Upper lobe of right lung (tissue), 1 donor: ENCODE data around the gene FBRSL1. TPM values are rescaled to one million over a fixed set of nuclear protein-coding genes. Genes with fewer than 3 reads are reported as not detected.
"Not testable (repeated sequence)": the region's sequence is repeated elsewhere in the genome, so short reads cannot be mapped to it uniquely, and the experiment has no call there.

Experiments used
- ATAC-seq: fragments of 200-7000 bp; cut with Tn5 transposase; one replicate; pipeline ENCODE4 v1.9.1; 2020; ENCODE audit warnings: mild to moderate bottlenecking, moderate library complexity
- DNase-seq: peaks from one replicate; pipeline ENCODE4 v3.0.0-alpha.2; 2020
- H3K27ac ChIP-seq: fragments of 200-600 bp; one replicate; pipeline ENCODE4 v1.8.0; 2022
- H3K27me3 ChIP-seq: fragments of 200-600 bp; one replicate; pipeline ENCODE4 v1.8.0; 2022; ENCODE audit warnings: mild to moderate bottlenecking
- H3K36me3 ChIP-seq: fragments of 200-600 bp; one replicate; pipeline ENCODE4 v1.8.0; 2022
- H3K4me1 ChIP-seq: fragments of 200-600 bp; one replicate; pipeline ENCODE4 v1.8.0; 2022
- H3K4me3 ChIP-seq: fragments of 200-600 bp; one replicate; pipeline ENCODE4 v1.8.0; 2022; ENCODE audit warnings: mild to moderate bottlenecking
- H3K9me3 ChIP-seq: fragments of 200-600 bp; one replicate; pipeline ENCODE4 v1.8.0; 2022
- intact Hi-C: fragments of 100-400 bp; cut with DNase I; formaldehyde crosslinking; loops from one replicate; pipeline ENCODE4 v1.11.0; 2022
- long read RNA-seq: library from polyadenylated mRNA; unstranded; transcript quantifications from one replicate; pipeline ENCODE4 v2.0.0, GENCODE V29; 2021
- total RNA-seq: library from RNA; stranded (reverse); fragmentation: NEBNext Ultra II Directional; extraction: Animal tissue kit (Norgen Biotek cat#: 25700); gene quantifications from one replicate; pipeline ENCODE4 v1.2.1, GENCODE V29; 2021
- TF ChIP-seq, protein P1 (sequence below): fragments of 200-600 bp; IDR thresholded peaks from one replicate; pipeline ENCODE4 v1.8.0; 2022; ENCODE audit warnings: antibody characterized with exemption
- donor health status: DM: no; HTN: yes; CAD: no; lungs with severe emphysema.

Gene FBRSL1
- 49.5 TPM for total RNA-seq
- long read RNA-seq, partial matches to known transcripts = 31 of 67 reads
- long read RNA-seq, other reads (novel, unspliced or antisense) = 36 of 67 reads

DNA sequence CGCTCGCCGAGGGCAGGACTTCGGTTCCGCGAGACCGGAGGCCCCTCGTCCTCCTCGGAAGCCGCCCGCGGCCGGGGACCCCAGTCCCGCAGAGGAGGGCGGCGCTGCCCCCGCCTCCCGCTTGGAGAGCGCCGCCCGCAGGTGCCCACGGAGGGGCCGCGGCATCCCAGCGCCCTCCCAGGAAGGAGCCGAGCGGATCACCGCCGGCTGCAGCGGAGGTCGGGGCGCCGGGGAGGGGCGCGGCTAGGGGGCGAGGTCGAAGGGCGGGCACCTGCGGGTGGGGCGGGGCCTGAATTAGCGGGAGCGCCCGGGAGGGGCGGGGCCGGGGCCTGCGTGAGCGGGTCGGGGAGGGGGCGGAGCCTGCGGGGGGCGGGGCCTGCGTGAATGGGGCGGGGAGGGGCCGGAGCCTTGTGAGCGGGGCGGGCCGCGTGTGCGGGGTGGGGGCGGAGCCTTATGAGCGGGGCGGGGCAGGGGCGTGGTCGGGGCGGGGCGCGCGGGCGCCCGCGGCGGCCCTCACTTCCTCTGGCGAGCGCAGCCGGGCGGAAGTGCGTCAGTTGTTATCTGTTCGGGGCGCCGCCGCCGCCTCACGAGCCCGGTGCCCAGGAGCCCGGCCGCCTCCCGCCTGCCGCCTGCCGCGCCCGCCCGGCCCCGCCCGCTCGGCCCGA is at the start of gene FBRSL1:
Gene FBRSL1, plus strand, starts transcription at position 550 of the 665 bp plus-strand sequence.
- Histone ChIP-seq H3K4me3 (peak within 1 kb of the TSS; percentile 77), H3K27ac (peak within 1 kb of the TSS; percentile 80), H3K36me3 (no peaks in the 10 kb centered on the region), H3K9me3 (no peaks in the 10 kb centered on the region), H3K4me1 (peaks cover 47% of the 10 kb centered on the region), H3K27me3 (no peaks in the 10 kb centered on the region)
- intact Hi-C loops = no loop called here
- DNase-seq = peak; percentile 94
- TF ChIP-seq, protein P1, sequence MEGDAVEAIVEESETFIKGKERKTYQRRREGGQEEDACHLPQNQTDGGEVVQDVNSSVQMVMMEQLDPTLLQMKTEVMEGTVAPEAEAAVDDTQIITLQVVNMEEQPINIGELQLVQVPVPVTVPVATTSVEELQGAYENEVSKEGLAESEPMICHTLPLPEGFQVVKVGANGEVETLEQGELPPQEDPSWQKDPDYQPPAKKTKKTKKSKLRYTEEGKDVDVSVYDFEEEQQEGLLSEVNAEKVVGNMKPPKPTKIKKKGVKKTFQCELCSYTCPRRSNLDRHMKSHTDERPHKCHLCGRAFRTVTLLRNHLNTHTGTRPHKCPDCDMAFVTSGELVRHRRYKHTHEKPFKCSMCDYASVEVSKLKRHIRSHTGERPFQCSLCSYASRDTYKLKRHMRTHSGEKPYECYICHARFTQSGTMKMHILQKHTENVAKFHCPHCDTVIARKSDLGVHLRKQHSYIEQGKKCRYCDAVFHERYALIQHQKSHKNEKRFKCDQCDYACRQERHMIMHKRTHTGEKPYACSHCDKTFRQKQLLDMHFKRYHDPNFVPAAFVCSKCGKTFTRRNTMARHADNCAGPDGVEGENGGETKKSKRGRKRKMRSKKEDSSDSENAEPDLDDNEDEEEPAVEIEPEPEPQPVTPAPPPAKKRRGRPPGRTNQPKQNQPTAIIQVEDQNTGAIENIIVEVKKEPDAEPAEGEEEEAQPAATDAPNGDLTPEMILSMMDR = no peak
- ATAC-seq = peak; percentile 93

DNA sequence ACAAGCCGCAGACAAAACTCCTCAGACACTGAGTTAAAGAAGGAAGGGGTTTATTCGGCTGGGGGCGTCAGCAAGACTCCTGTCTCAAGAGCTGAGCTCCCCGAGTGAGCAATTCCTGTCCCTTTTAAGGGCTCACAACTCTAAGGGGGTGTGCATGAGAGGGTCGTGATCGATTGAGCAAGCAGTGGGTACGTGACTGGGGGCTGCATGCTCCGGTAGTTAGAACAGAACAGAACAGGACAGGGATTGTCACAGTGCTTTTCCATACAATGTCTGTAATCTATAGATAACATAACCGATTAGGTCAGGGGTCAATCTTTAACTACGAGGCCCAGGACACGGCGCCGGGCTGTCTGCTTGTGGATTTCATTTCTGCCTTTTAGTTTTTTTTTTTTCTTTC is 49.5 kb upstream of the FBRSL1 start:
- H3K9me3 ChIP-seq, H3K27ac ChIP-seq, H3K4me1 ChIP-seq, DNase-seq, H3K4me3 ChIP-seq, H3K27me3 ChIP-seq, H3K36me3 ChIP-seq, intact Hi-C loops, ATAC-seq: not testable (repeated sequence)

DNA sequence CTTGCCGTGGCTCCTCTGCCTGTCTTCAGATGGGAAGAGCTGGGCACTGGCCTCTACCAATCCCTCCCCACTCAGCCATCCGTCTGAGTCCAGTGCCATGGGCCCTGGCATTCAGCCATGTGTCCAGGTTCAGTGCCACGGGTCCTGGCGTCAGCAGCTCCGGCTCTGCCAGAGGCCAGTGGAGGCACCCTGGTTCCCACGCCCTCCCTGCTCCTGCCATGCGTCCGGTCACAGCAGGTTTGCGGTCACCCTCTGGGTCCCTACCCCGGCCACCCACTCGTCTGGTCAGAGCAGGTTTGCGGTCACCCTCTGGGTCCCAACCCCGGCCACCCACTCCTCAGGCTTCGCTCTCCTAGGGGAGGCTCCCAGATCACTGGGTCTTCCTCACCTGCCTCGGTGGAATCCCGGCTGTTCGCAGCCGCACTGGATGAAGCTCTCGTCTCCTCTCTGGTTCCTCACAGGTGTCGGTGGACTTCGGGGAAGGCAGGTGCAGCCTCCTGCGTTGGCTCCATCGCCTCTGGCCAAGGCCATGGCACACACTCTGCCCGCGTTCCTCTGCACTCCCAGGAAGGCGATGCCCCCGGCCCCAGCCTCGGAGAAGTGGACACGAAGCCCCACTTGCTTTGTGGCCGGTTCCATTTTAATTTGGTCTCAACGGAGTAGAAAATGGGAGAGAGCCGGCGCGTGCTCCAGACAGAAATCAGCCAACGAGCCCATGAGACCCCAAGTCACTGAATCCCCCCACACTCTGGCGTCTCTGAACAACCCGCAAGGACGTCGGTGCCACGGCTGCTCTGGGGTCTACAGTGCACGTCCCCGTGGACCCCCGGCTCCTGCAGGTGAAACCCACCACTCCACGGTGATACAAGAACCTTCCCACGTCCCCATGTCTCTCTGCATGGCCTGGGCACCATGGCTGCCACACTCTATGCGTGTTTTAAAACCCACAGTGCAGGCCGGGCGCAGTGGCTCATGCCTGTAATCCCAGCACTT is 47.8 kb upstream of the FBRSL1 start:
- no peak overlapping the region for H3K4me3 ChIP-seq
- H3K4me1 ChIP-seq = peaks cover 7% of the 10 kb centered on the region
- H3K9me3 ChIP-seq = no peaks in the 10 kb centered on the region
- TF ChIP-seq, protein P1 = no peak
- no peak for DNase-seq
- H3K36me3 ChIP-seq = no peaks in the 10 kb centered on the region
- intact Hi-C loops = no loop called here
- no peak overlapping the region for H3K27ac ChIP-seq
- no peaks in the 10 kb centered on the region for H3K27me3 ChIP-seq
- no peak for ATAC-seq

DNA sequence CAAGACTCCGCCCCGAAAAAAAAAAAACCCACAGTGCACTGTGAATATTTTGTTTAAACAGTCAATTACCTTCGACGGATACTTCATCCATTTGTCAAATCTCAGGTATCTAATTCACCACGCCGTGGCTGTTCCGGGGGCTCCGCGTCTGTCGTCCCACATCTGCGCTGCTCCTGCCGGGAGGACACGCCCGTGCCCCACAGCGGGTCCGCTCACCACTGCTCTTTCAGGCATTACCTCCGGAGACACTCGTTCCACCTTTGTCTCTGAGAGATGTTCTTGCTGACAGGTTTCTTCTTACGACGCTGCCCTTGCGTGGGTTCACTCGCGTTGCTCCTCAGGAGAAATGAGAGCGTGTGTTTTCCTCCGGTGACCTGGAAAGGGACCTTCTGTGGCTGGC is 46.9 kb upstream of the FBRSL1 start:
- intact Hi-C loops = no loop called here
- H3K27ac ChIP-seq = no peak overlapping the region
- ATAC-seq (no peak), DNase-seq (no peak)
- H3K4me1 ChIP-seq = peaks cover 2% of the 10 kb centered on the region
- no peaks in the 10 kb centered on the region for H3K36me3 ChIP-seq
- H3K27me3 ChIP-seq = no peaks in the 10 kb centered on the region
- no peaks in the 10 kb centered on the region for H3K9me3 ChIP-seq
- TF ChIP-seq, protein P1 = no peak
- no peak overlapping the region for H3K4me3 ChIP-seq

DNA sequence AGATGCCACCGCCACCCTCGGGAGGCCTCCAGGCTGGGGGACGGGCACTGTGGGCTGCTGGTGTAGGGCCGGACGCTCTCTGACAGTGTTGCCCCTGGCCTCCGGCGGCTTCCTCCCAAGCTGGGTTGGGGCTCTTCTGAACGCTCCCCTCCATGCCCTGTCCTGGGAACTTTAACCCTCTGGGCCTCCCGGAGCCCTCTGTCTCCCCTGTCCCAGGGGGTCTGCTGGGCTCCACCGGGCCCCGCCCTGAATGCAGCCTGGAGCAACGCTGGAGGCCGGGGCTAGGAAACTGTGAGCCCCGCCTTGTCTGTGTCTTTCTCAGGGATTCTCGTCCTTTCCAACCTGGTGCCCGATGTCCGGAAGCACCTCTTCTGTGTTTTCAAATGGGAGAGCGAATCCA is 45.7 kb upstream of the FBRSL1 start:
- DNase-seq (no peak), ATAC-seq (no peak)
- no peaks in the 10 kb centered on the region for H3K36me3 ChIP-seq
- no peaks in the 10 kb centered on the region for H3K9me3 ChIP-seq
- H3K27ac ChIP-seq = peak overlapping the region; percentile 80
- TF ChIP-seq, protein P1 = no peak
- intact Hi-C loops = no loop called here
- H3K27me3 ChIP-seq = no peaks in the 10 kb centered on the region
- H3K4me3 ChIP-seq = no peak overlapping the region
- H3K4me1 ChIP-seq = no peaks in the 10 kb centered on the region
